Measurements from ENCODE around the gene GNG14. TPM values are rescaled to one million over a fixed set of nuclear protein-coding genes. Genes with fewer than 3 reads are reported as not detected.
A peak's percentile ranks its signal among the peaks of the same experiment; 100 is the strongest.
"Not testable (repeated sequence)": the region's sequence is repeated elsewhere in the genome, so short reads cannot be mapped to it uniquely, and the experiment has no call there.

Gene GNG14
- total and polyA plus RNA-seq, 12 donors: not detected

DNA sequence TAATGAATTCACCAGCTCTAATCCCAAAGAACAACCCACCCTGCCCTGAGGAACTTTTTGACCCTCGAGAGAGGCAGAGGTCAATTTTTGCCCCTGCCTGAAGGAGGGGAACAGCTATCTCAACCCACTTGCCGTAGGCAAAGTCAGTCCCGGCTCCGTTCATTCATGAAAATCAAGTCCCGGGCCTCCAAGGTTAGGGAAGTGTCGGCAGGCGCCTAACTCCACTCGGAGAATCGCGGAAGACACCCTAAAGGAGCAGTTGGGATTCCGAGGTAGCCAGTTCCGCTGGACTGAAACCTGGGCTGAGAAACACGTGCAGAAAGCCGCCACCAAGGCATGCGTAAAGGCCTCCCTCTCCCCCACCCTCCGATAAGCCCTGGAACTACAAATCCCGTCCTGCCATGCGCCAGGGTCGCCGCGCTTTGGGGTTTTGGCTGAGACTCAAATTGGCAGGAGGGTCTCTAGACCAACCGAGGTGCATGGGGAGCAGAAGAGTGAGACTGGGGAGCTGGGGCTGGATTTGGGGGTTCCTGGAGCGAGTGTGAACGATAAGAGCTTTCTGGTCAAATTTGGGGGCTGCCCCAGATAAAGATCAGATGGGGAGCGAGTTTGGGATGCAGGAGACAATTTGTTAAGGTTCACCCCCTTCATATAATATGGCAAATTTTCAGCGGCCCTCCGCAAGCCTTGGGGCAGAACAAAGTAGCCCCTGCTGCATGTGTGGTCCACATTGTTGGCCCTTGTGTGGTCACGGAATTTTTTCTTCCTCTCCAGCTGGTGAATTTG is 36.0 kb downstream of the GNG14 start, which contains the start of gene TNPO2:
Gene TNPO2 (minus strand): TSS at position 292 of the 786 bp plus-strand sequence. CDS start 2,955 bp downstream, outside the sequence.
- WGBS, 2 donors: 4 to 5% methylated on average over 28 of the region's 28 CpGs
- Histone ChIP-seq H3K4me3 (peak within 1 kb of the TSS; percentile 40 to 83 (median 70)), H3K4me1 (peaks cover 7 to 46% (median 32%) of the 10 kb centered on the region in 9 donors), H3K27me3 (no peaks in the 10 kb centered on the region), H3K36me3 (peaks cover 0 to 22% (median 2%) of the 10 kb centered on the region in 9 donors), H3K9me3 (no peaks in the 10 kb centered on the region), H3K27ac (peak within 1 kb of the TSS in 9 of 10 donors; percentile 91 to 97 (median 95))
- ATAC-seq (peak in 7 of 8 donors; percentile 16 to 70 (median 58)), DNase-seq (peak; percentile 55 to 61)
- TF ChIP-seq, protein P1, sequence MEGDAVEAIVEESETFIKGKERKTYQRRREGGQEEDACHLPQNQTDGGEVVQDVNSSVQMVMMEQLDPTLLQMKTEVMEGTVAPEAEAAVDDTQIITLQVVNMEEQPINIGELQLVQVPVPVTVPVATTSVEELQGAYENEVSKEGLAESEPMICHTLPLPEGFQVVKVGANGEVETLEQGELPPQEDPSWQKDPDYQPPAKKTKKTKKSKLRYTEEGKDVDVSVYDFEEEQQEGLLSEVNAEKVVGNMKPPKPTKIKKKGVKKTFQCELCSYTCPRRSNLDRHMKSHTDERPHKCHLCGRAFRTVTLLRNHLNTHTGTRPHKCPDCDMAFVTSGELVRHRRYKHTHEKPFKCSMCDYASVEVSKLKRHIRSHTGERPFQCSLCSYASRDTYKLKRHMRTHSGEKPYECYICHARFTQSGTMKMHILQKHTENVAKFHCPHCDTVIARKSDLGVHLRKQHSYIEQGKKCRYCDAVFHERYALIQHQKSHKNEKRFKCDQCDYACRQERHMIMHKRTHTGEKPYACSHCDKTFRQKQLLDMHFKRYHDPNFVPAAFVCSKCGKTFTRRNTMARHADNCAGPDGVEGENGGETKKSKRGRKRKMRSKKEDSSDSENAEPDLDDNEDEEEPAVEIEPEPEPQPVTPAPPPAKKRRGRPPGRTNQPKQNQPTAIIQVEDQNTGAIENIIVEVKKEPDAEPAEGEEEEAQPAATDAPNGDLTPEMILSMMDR (IDR thresholded peaks at IDR 0.05): no peak
- intact Hi-C loops (cut with DNase I): loop anchor here in 3 of 10 donors (2.0 to 5.0 kb wide), 3 partner anchors 13 to 68 kb away; partner anchors contain the start of genes DHPS (in 1 of the 3), GET3 (in 1 of the 3) and JUNB (in 1 of the 3)

DNA sequence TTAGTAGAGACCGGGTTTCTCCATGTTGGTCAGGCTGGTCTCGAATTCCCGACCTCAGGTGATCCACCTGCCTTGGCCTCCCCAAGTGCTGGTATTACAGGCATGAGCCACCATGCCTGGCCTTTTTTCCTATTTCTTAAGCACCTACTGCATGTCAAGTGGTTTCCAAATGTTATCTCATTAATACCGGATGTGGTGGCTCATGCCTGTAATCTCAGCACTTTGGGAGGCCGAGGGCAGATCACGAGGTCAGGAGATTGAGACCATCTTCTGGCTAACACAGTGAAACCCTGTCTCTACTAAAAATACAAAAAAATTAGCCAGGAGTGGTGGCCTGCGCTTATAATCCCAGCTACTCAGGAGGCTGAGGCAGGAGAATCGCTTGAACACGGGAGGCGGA is 37.8 kb downstream of the GNG14 start:
- intact Hi-C loops (cut with DNase I); H3K9me3 ChIP-seq: not testable (repeated sequence)

DNA sequence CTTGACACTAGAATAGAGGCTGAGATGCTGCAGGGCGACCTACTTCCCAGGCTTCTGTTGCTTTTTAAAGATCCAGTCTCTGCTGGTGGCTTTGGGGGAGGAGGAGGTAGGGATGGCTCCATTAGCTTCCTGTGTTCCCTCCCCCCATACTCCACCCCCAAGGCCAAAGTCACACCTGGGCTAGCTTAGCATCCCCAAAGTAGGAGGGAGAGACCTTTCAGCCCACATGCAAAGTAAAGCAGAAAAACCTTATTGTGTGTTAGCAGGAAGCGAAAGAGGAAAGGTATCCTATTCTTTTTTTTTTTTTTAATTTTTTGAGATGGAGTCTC is 39.2 kb downstream of the GNG14 start:
- 94 to 97% methylated on average over 2 of the region's 2 CpGs for WGBS, 2 donors
- intact Hi-C loops (cut with DNase I): no loop called here
- no peak overlapping the region for H3K4me3 ChIP-seq
- no peaks in the 10 kb centered on the region for H3K27me3 ChIP-seq
- H3K9me3 ChIP-seq: no peaks in the 10 kb centered on the region
- peaks cover 0 to 45% (median 16%) of the 10 kb centered on the region in 9 donors for H3K36me3 ChIP-seq
- peaks cover 0 to 34% (median 23%) of the 10 kb centered on the region in 9 donors for H3K4me1 ChIP-seq
- H3K27ac ChIP-seq: no peak overlapping the region
- TF ChIP-seq, protein P1 (IDR thresholded peaks at IDR 0.05): no peak
- ATAC-seq: no peak
- no peak for DNase-seq

More for the DNA sequence above, 37.8 kb downstream of the GNG14 start:
- Histone ChIP-seq H3K4me1 (peaks cover under 1 to 35% (median 22%) of the 10 kb centered on the region in 9 donors), H3K36me3 (peaks cover 0 to 32% (median 10%) of the 10 kb centered on the region in 9 donors)
- not testable (repeated sequence) for H3K4me3 ChIP-seq, DNase-seq, H3K27me3 ChIP-seq, ATAC-seq, H3K27ac ChIP-seq
- WGBS, 2 donors: 91% methylated on average over 10 of the region's 10 CpGs

DNA sequence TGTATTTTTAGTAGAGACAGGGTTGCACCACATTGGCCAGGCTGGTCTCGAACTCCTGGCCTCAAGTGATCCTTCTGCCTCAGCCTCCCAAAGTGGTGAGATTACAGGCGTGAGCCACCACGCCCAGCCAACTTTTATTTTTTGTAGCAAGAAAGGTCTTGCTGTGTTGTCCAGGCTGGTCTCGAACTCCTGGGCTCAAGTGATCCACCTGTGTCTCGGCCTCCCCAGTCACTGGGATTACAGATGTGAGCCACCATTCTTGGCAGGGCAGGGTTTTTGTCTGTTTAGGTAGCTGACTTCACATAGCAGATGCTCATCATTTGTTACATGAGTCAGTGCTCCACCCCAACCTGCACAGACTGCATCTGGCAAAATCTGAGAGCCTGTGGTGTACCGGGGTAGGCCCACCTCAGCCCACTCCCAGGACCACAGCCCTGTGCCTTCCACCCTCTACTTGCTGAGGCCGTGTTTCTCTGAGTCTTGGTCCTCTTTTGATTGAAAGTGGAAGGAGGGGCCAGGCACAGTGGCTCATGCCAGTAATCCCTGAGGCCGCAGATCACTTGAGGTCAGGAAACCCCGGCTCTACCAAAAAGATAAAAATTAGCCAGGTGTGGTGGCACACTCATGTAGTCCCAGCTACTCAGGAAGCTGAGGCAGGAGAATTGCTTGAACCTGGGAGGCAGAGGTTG is 40.1 kb downstream of the GNG14 start:
- Histone ChIP-seq H3K36me3 (peaks cover 0 to 52% (median 16%) of the 10 kb centered on the region in 9 donors), H3K27ac (no peak overlapping the region), H3K4me3 (no peak overlapping the region), H3K27me3 (no peaks in the 10 kb centered on the region), H3K9me3 (no peaks in the 10 kb centered on the region), H3K4me1 (peaks cover 6 to 41% (median 31%) of the 10 kb centered on the region in 9 donors)
- TF ChIP-seq, protein P1 (IDR thresholded peaks at IDR 0.05): no peak
- intact Hi-C loops (cut with DNase I): no loop called here
- whole genome bisulfite sequencing, 2 donors: 96 to 98% methylated on average over 9 of the region's 9 CpGs
- no peak for DNase-seq
- no peak for ATAC-seq
